Colonic mucosa (tissue), 4 donors: ENCODE results near the gene IL15RA. TPM values are rescaled to one million over a fixed set of nuclear protein-coding genes. Genes with fewer than 3 reads are reported as not detected.
"Not testable (repeated sequence)": the region's sequence is repeated elsewhere in the genome, so short reads cannot be mapped to it uniquely, and the experiment has no call there.

Source experiments
- DNase-seq: peaks from one replicate; pipeline ENCODE4 v3.0.0-alpha.2; 2020
- H3K27ac ChIP-seq: fragments of 200-600 bp; one replicate; pipeline ENCODE4 v1.8.0; 2021
- H3K27me3 ChIP-seq: fragments of 200-600 bp; one replicate; pipeline ENCODE4 v1.8.0; 2021
- H3K36me3 ChIP-seq: fragments of 200-600 bp; one replicate; pipeline ENCODE4 v1.8.0; 2021
- H3K4me1 ChIP-seq: fragments of 200-600 bp; one replicate; pipeline ENCODE4 v1.8.0; 2021; ENCODE audit warnings: mild to moderate bottlenecking
- H3K4me3 ChIP-seq: fragments of 200-600 bp; one replicate; pipeline ENCODE4 v1.8.0; 2021
- H3K9ac ChIP-seq, 2 donors: one replicate each; pipeline ENCODE4 v1.7.0; 2013; ENCODE audit warnings: control low read depth in 2 of 2, low read depth in 2 of 2, low read length in 2 of 2
- H3K9me3 ChIP-seq: fragments of 200-600 bp; one replicate; pipeline ENCODE4 v1.8.0; 2021
- intact Hi-C: fragments of 100-400 bp; cut with DNase I; formaldehyde crosslinking; loops from one replicate; pipeline ENCODE4 v1.14.1; 2022
- total RNA-seq, 2 donors: library from RNA; stranded (reverse); fragmentation: NEBNext Ultra II Directional in 1 of 2; extraction: Animal tissue kit (Norgen Biotek cat#: 25700) in 1 of 2; gene quantifications; one replicate each; pipeline ENCODE4 v1.2.1, GENCODE V29; 2021
- TF ChIP-seq, protein P1 (sequence below): fragments of 200-600 bp; IDR thresholded peaks from one replicate; pipeline ENCODE4 v1.8.0; 2022; ENCODE audit warnings: antibody characterized with exemption, mild to moderate bottlenecking
- donor health status: healthy.
- donor health status: DM: no; HTN: no; CAD: no.
- donor health status: DM: no; HTN: no; CAD: no.

The IL15RA gene
- total RNA-seq, 2 donors from 2014 or later = 11.5 to 16.0 TPM

DNA sequence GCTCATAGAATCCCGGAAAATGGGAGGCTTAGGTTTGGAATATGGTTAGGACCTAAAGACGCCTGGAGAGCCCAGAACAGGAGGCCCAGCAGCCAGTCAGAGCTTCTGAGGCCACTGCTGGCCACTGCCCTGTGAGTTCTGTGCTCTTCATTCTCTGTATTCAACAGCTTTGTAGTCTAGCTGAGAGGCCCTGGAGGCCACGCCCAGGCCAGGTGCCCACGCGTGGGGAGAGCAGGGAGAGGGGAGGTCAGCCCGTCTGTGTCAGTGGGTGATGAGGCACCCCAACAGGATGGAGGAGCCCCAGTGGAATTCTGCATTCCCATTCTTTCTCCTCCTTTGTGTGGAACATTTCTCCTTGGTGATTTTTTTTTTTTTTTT lies 29.1 kb downstream of the IL15RA start:
- TF ChIP-seq, protein P1, sequence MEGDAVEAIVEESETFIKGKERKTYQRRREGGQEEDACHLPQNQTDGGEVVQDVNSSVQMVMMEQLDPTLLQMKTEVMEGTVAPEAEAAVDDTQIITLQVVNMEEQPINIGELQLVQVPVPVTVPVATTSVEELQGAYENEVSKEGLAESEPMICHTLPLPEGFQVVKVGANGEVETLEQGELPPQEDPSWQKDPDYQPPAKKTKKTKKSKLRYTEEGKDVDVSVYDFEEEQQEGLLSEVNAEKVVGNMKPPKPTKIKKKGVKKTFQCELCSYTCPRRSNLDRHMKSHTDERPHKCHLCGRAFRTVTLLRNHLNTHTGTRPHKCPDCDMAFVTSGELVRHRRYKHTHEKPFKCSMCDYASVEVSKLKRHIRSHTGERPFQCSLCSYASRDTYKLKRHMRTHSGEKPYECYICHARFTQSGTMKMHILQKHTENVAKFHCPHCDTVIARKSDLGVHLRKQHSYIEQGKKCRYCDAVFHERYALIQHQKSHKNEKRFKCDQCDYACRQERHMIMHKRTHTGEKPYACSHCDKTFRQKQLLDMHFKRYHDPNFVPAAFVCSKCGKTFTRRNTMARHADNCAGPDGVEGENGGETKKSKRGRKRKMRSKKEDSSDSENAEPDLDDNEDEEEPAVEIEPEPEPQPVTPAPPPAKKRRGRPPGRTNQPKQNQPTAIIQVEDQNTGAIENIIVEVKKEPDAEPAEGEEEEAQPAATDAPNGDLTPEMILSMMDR = no peak
- no peak overlapping the region for H3K4me3 ChIP-seq
- no peaks in the 10 kb centered on the region for H3K36me3 ChIP-seq
- H3K9me3 ChIP-seq = no peaks in the 10 kb centered on the region
- H3K27me3 ChIP-seq = no peaks in the 10 kb centered on the region
- intact Hi-C loops = loop anchor here (10.0 kb wide), 1 partner anchor 137 kb away; the partner anchor contains the start of gene RBM17
- H3K4me1 ChIP-seq = no peaks in the 10 kb centered on the region
- H3K9ac ChIP-seq = no peak overlapping the region
- H3K27ac ChIP-seq = no peak overlapping the region
- no peak for DNase-seq

DNA sequence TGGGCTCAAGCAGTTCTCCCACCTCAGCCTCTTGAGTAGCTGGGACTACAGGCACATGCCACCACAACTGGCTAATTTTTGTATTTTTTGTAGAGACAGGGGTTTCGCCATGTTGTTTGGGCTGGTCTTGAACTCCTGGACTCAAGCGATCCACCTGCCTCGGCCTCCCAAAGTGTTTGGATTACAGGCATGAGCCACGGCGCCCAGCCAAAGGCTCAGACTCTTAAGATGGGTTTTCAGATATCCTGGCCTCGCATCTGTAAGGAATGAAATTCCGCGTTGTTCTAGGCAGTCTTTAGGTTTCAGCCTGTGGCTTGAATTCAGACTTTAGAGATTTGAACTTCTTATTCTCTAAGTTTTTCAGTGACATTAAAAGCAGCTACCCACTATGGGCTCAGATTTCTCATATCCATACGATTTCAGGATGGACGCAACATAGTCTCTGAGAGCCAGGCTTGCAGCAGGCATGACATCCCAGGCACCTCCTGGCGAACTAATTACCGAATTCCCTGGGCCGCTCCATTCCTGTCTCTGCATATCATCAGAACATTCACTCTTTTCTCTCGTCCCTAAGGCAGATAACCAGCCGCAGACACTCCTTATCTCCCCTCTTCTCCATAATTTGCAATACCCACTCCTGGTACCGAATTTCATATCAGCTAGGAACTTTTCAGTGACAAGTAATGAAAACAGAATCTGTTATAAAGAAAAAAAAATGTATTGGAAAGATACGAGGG lies 29.7 kb downstream of the IL15RA start:
- TF ChIP-seq, protein P1 = no peak
- Histone ChIP-seq H3K27ac (no peak overlapping the region), H3K36me3 (no peaks in the 10 kb centered on the region), H3K27me3 (no peaks in the 10 kb centered on the region), H3K4me1 (no peaks in the 10 kb centered on the region), H3K9ac (no peak overlapping the region), H3K4me3 (no peak overlapping the region), H3K9me3 (no peaks in the 10 kb centered on the region)
- DNase-seq = no peak
- intact Hi-C loops = loop anchor here (10.0 kb wide), 1 partner anchor 137 kb away; the partner anchor contains the start of gene RBM17

DNA sequence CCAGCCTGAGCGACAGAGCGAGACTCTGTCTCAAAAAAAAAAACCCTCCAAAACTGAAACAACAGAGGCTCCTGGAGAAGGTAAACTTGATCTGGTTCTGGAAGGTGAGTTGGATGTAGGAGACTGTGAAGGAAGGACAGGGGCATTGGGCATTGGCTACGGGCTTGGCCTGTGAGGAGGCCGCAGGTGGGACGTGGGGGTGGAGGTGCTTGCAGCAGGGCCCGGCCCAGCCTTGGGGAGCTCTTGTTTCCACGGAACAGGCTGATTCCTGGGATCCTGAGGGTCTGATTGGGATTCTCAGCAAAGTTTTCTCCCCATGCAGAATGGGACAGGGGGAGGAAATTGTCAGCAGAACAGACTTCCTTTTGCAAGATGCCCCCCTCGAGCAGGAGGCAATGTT lies 30.6 kb downstream of the IL15RA start:
- Histone ChIP-seq H3K4me1 (no peaks in the 10 kb centered on the region), H3K9me3 (no peaks in the 10 kb centered on the region), H3K36me3 (no peaks in the 10 kb centered on the region), H3K4me3 (no peak overlapping the region), H3K9ac (no peak overlapping the region), H3K27ac (peak overlapping the region; percentile 5), H3K27me3 (no peaks in the 10 kb centered on the region)
- TF ChIP-seq, protein P1 = no peak
- no peak for DNase-seq
- intact Hi-C loops = loop anchor here (10.0 kb wide), 1 partner anchor 138 kb away; the partner anchor contains the start of gene RBM17

DNA sequence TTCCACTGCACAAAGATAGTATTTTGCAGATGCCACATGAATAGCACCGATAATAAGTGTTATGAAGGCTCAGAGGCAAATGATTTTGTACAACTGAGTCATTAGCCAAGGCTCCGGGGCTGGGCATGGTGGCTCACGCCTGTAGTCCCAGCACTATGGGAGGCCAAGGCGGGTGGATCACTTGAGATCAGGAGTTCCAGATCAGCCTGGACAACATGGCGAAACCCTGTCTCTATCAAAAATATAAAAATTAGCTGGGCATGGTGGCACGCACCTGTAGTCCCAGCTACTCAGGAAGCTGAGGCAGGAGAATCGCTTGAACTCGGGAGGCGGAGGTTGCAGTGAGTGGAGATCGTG lies 30.9 kb downstream of the IL15RA start:
- H3K4me3 ChIP-seq, H3K4me1 ChIP-seq, DNase-seq, H3K9ac ChIP-seq, H3K9me3 ChIP-seq, H3K36me3 ChIP-seq, H3K27me3 ChIP-seq: not testable (repeated sequence)
- peak overlapping the region; percentile 85 for H3K27ac ChIP-seq
- intact Hi-C loops = loop anchor here (10.0 kb wide), 1 partner anchor 138 kb away; the partner anchor contains the start of gene RBM17

DNA sequence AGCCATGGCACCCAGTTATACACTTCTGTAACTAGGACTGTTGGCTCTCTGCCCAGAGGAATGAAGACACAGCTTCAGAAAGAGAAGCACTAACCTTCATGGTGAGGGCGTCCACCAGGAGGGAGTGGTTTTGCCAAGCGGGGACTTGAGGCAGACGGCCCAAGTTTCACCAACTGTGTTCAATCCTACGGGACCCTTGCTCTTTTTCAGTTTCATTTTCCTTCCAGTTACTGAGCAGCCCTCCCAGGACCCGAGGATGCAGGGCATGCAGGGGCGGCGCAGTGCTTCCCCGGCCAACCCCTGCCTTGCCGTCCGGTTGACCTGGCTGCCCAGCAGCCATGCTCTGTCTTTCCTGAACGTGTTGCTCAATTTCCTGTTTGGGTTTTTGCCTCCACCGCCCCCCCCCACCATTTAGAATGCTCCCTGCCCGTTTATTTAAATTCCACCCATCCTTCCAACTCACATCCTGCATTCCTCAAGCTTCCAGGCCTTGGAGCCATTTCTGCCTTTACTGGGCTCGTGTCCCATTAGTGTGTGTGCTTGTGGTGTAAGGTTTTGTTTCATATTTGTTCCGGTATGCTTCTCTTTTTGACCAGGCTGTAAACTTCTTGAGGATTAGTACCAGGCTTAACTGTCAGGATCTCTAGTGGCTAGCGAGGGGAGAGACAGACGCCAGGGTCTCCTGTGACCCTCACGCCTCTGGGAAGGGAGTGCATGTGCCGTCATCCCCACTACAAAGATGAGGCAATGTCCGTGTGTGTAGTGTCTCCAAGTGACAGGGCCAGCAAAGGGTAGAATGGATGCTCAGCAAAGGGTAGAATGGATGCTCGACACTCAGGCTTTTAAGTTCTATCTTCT lies 31.6 kb downstream of the IL15RA start:
- Histone ChIP-seq H3K4me1 (no peaks in the 10 kb centered on the region), H3K27ac (peak overlapping the region; percentile 85), H3K36me3 (no peaks in the 10 kb centered on the region), H3K27me3 (no peaks in the 10 kb centered on the region), H3K9ac (peak overlapping the region in 1 of 2 donors; percentile 1), H3K9me3 (no peaks in the 10 kb centered on the region), H3K4me3 (no peak overlapping the region)
- TF ChIP-seq, protein P1 = no peak
- DNase-seq = peak; percentile 47
- intact Hi-C loops = loop anchor here (10.0 kb wide), 1 partner anchor 139 kb away; the partner anchor contains the start of gene RBM17
